RKO (cell line): ENCODE measurements around the gene ORC2.
A peak's percentile ranks its signal among the peaks of the same experiment; 100 is the strongest.
"Not testable (repeated sequence)": the region's sequence is repeated elsewhere in the genome, so short reads cannot be mapped to it uniquely, and the experiment has no call there.

Experiments
- DNase-seq: peaks from one replicate; pipeline ENCODE4 v3.0.0-alpha.2; 2016; ENCODE audit warnings: low spot score

ORC2 gene

DNA sequence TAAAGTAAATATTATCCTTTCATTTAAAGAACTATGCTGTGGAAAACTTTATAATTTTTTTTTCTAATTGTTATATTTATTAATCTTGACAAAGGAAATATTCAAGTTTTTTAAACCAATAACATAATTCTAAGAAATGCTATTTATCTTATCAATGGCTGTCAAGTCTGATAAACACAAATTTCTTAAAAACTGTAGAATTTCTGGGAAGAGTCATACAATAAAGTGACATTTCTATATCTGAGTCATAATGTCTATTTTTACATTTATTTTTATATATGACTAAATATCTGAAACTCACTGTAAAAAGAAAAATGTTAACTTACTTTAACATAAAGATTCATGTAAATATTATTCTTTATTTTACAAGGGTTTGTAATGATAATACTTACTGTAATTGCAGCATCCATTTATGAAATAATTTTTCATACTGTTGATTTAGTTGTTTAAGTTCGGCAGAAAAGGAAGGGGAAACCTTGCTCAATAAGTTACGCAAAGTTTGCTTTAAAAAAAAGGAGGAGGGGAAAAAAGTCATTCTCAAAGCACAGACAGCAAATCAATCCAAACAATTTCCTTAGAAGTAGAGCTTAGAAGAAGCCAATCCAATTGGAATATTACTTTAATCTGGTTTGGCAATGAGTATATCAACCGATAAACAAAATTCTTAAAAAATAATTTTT lies 32.4 kb downstream of the ORC2 start:
- no peak for DNase-seq

DNA sequence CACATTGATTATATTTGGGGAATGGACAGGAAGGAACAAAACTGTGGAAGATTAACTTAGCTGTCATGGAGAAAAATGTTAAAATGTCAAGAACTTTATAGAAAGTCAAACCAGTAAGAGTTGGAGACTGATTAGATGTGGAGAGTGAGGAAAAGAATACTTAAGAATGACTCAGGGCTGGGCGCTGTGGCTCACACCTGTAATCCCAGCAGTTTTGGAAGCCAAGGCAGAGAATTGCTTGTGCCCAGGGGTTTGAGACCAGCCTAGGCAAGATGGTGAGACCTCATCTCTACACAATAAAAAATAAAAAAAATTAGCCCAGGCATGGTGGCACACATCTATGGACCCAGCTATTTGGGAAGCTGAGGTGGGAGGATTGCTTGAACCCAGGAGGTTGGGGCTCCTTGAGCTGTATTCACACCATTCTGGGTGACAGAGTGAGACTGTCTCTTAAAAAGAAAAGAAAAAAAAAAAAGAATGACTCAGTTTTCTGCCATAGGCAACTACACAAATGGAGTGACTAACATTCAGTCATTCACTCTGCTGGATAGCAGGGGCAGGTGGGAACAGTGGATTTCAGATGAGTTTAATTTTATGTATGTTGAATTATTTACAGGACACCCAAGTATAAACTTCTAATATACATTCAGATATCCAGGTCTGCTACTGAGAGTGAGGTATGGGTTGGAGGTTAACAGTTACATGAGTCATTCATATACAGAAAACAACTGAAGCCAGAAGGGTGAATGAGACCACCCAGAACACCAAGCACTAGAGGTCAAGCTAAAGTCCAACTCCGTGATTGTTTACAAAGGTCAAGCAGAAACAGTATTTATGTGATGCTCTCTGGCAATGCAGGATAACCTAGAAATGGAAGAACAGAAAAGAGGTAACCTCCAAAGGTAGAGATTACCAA lies 33.9 kb downstream of the ORC2 start:
- peak; percentile 66 for DNase-seq

DNA sequence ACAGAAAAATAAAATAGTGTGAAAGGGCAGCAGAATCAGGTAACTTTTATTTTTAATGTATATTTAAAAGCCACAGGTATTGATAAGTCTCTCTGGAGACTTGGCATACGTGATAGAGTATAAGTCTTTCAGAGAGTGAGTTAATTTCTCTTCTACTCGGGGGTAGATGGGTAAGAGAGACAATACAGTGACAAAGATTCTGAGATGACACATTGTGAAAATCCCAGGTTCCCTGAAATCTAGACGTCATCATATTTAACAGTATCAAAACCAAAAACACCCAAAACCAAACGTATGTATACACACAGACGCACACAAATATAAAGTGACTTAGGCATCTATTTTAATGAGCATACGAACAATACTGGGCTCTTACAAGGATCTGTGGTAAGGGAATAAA lies 41.0 kb downstream of the ORC2 start:
- no peak for DNase-seq

DNA sequence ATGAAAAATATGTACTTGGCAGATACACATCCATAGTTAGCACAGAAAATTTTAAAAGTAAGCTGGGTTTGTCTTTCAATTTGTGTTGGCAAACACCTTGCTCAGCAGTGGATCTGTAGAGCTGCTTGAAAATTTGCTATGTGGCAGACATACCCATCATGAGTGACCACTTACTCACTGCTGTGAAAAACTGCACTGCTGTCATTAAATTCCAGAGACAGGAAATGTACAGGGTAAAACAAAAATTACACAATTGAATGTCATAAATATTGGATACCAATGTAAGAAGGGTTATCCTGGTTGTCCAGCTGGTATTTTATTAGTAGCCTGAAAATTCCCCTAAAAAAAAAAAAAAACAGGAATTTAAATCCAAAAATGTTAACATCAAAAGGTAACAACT lies 49.8 kb downstream of the ORC2 start:
- DNase-seq: peak; percentile 64

DNA sequence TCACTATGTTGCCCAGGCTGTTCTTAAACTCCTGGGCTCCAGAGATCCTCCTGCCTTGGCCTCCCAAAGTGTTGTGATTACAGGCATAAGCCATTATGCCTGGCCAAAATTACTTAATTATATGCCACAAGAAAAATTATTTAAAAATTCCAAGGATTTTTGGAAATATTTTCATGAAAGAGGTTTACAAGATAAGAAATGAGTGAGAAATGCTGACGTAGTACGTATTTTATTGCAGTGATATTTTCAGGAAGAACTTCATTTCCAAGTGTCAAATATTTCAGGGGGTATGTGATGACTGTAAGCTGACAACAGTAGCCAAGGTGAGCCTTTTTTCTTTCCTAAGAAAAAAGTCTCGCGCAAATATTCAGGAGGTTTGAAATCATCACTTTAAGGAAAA lies 53.5 kb downstream of the ORC2 start:
- no peak for DNase-seq

DNA sequence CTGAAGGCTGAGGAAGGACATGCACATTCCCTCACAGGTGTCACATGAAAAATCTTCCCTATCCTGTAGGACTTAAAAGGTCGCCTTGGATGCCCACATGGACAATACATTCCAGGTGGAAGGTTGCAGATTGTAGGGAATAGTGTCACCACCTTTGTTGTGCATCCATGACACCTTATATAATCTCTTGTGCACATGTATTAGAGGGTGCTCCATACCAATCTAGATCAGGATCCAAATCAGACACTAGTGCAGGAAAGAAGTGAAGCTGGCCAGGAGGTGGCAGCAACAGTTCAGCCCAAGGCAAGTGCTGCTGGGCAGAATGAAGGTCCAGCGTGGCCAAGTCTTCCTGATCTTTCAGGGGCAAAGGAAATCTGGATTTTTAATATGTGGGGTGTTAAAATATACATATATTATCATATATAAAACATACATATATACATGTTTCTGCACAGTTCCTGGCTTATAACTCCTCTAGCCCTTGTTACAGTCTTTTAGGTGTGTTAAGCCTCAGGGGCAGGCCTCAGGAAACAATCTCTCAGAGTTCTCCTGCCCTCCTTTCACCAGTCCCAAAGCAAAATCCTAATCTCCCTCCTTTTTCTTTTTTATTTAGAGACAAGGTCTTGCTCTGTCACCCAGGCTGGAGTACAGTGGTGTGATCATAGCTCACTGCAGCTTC lies 57.7 kb downstream of the ORC2 start:
- DNase-seq: peak; percentile 83

DNA sequence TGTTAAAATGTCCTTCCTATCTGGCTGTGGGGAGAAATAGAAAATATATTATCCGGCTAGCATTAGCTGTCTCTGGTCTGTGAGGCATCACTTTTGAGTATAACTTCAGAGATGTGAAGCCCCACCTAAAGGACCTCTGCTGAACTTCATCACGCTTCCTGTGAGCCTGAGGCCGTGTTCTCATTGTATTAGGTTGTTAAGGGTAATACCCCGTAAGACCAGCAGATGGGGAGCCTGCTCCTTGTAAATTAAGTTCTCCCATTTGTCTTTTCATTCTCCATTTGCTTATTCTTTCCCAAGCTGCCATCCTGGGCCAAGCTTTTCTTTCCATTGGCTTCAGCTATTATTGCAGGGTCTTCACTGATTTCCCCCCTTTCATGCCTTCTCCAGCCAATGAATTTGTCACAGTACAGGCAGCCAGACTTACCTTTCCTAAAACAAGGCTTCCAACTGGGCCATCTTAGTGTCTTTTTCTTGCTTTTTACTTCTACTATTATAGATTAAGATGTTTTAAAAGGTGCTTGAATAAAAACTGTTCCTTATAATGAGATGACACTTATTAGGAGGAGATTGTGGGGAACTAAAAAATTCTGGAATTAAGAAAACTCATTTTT lies 61.9 kb downstream of the ORC2 start:
- peak; percentile 98 for DNase-seq

DNA sequence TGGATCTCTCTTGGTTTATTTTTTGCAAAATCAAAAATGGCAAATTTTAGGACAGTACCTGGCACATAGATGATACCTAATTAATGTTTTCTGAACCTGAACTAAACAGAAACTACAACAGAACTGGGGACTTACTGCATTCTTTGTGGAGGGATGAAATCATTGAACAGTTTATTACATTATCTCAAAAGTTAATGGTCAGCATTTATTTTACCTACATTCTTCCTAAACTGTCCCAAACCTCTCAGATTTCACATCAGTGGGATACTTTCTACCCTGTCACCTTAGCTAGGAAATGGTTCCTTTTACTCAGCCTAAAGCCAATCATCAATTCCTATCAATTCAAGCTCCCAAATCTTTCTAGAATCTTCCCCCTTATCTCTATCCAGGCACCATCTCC lies 64.0 kb downstream of the ORC2 start:
- DNase-seq: no peak

DNA sequence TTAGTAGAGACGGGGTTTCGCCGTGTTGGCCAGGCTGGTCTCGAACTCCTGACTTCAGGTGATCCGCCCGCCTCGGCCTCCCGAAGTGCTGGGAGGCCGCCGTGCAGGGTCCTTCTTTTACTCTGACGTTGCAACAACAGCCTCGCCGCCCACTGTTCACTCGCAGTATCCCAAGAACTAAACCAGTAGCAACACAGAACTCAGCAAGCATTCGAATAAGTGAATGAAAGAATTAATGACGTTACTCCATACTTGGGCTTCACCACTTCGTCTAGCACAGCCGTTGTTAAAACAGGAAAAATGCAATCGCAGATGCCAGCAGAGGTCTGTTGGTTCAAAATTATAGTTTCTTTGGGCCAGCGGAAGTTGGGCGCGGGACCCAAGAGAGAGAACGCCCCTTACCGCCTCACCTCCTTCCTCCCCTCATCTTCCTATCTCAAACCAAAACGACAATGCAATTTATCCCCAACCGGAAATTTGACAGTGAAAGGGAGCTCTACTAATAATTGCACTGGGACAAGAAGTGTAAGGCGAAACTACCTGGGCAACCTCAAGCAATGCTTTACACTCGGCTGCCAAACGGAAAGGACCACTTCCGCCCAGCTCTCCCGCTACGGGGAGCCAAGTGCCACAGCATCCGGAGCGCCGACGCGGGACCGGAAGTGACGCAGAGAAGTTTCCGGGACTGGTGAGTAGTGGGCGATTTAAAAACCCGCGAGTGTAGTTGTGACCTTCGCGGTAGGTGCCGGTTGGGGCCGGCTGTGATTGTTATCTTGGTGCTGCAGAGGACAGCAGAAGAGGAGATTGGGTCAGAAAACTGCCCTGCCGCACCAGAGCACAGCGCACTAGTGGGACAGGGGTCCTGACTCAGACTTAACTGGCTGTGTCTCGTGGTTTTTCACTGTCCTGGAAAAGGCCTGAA lies 74.5 kb downstream of the ORC2 start, which contains the start of the genes NIF3L1 and PPIL3:
TSS of gene NIF3L1 (plus strand) at position 668 of the 922 bp plus-strand sequence. CDS start 2,573 bp downstream, outside the sequence.
TSS of gene PPIL3 (minus strand) at position 374 of the 922 bp plus-strand sequence. CDS start 1,462 bp downstream, outside the sequence.
- DNase-seq: peak; percentile 98

DNA sequence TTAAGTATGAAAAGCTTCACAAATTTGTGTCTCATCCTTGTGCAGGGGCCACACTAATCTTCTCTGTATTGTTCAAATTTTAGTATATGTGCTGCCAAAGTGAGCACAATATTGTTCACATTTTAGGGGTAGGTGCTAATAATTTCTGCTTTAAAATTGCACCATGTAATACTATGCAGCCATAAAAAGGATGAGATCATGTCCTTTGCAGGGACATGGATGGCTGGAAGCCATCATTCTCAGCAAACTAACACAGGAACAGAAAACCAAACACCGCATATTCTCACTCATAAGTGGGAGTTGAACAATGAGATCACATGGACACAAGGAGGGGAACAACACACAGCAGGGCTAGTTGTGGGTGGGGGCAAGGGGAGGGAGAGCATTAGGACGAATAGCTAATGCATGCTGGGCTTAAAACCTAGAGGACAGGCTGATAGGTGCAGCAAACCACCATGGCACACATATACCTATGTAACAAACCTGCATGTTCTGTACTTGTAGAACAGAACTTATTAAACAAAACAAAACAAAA lies 81.7 kb downstream of the ORC2 start:
- not testable (repeated sequence) for DNase-seq

DNA sequence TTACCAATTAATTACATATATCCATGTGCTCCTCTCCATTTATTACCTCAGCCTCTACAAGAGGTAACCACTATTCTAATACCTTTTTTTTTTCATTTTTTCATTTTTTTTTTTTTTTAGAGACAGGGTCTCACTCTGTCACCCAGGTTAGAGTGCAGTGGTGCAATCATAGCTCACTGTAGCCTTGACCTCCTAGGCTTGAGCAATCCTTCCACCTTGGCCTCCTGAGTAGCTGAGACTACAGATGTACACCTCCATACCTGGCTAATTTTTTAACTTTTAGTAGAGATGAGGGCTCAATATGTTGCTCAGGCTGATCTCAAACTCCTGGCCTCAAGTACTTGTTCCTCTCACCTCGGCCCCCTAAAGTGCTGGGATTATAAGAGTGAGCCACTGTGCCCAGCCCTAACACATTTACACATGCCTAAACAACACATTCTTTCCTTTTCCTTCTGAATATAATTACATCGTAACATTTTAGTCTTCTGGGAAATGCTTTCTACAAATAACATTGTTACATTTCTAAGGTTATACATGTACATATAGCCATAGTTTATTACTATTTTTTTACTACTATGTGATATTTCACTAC lies 85.1 kb downstream of the ORC2 start:
- DNase-seq: no peak

DNA sequence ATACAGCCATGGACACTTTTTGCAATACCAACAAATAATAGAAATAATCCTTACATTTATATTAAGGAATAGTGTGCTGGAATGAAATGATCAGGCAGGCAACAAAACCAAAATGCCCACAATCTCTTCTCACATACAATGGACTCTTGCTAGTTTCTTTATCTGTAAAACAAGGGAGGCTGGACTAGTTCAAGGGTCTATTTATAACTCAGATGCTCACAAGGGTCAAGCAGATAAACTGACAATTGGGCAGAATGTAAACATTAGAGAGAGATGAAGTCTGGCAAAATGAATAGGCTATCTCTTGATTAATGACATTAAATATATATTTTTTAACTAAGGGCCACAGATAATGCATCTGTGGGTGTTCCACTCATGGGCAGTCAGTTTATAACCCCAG lies 86.0 kb downstream of the ORC2 start:
- DNase-seq: no peak

DNA sequence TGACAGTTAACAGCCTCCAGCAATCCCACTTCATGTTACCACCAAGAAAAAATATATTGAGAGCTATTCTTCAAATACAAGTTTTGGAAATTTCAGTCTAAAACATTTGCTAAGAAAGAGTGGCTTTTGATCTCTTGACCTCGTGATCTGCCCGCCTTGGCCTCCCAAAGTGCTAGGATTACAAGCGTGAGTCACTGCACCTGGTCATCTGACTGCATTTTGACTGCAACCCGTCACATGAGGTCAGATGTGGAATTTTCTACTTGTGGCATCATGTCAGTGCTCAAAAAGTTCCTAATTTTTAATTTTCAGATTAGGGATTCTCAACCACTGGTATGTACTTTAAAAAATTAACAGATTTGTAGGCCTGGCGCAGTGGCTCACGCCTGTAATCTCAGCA lies 89.9 kb downstream of the ORC2 start:
- DNase-seq: no peak

DNA sequence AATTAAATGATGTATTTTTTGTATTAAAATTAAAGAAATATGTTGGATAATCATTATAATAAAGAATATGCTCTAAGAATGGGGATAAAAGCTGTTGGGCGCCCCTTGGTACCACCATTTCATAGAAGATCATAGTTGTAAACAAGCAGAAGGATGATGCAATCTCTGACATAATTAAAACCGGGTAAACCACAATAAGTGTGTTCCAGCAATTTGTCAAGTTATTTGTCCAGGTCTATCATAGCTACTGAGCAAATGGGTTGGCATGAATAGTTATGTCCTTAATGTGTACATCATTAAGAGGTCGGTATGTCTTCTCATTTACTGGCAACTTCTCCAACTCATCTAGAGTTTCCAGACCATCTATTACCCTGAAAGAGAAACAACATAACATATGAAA lies 92.3 kb downstream of the ORC2 start:
- no peak for DNase-seq

DNA sequence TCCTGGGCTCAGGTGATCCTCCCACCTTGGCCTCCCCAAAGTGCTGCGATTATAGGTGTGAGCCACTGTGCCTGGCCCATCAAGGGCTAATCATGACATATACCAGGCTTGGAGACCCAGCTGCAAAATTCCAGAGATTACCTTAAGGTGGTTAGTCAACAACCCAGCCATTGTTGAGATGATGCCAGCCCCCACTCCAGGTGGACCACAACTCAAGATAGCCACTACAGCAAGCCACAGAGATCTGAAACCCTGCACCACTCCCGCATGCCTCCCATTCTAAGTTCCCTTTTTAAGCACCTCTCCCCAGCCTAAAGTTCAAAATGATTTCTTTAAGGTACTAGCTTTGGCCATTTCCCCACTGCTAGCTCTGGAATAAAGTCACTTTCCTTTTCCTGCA lies 94.4 kb downstream of the ORC2 start:
- DNase-seq: no peak

DNA sequence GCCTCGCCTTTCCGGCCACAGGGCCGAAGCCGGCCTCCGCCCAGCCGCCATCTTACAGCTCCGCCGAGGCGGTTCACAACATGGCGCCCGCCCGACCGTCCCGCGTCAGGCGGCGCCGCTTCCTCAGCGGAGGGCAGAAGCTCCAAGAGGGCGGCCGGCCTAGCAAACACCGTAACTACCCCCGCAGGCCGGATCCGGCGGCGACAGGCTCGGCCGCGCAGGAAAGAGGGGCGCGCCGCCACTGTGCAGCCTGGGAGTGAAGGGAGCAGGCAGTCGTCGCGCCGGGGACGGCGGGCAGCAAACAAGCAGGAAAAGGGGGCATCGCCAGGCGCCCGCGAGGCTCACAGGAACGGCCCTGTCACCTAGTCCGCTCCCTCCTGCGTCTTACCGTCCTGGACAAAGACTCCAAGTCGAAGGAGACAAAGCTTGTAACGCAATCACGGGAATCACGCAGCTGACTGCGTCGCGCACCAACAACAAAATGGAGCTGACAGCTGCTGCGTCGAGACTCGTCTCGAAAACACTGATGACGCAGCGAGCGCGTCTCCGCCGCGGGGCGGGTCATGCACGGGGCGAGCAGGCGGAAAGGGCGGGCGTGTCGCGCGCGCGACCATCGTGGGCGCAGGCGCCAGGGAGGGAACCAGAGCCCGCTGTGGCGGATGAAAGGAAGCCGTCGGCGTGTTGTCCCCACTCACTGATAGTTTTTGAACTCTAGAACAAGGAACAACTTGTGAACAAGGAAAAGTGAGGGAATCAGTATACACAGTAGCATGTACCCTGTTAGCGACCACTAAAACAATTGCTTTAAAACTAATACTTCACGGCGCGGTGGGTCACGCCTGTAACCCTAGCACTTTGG lies 99.1 kb downstream of the ORC2 start, which contains the start of gene CLK1:
TSS of gene CLK1 (minus strand) at position 483 of the 859 bp plus-strand sequence. CDS start 2,796 bp downstream, outside the sequence.
- DNase-seq: peak; percentile 92

DNA sequence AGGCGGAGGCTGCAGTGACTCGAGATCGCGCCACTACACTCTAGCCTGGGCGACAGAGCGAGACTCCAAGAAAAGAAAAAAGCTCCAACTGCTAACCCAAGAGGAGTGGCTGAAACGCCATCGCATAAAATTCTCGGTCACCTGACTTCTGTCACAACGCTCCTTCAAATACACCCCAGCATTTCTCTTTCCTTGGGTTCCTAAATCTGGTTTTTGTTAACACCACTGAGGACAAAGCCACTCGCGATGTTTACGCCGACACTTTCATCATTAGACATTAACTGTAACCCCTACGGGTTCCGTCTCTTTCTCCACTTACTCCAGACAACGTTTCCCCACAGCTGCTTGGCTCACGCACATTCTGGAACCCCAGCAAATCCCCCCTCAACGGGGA lies 99.7 kb downstream of the ORC2 start:
- peak; percentile 35 for DNase-seq

DNA sequence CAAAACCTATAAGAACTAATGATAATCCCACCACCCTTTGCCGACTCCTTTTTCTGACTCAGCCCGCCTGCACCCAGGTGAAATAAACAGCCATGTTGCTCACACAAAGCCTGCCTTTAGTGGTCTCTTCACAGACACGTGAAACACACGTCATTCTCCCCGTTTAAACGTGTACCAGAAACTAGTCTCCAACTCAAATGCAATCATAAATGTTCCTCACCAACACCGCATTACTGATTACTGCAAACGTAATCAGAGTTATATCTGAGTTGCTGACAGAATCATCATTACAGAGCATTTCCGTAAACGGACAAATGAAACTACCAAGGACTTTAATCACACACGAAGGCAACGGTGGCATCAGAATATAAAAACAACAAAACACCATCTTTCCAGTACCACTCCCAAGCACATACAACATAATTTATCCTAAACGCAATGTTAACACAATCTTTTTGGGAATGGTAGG lies 100.9 kb downstream of the ORC2 start:
- peak; percentile 86 for DNase-seq

DNA sequence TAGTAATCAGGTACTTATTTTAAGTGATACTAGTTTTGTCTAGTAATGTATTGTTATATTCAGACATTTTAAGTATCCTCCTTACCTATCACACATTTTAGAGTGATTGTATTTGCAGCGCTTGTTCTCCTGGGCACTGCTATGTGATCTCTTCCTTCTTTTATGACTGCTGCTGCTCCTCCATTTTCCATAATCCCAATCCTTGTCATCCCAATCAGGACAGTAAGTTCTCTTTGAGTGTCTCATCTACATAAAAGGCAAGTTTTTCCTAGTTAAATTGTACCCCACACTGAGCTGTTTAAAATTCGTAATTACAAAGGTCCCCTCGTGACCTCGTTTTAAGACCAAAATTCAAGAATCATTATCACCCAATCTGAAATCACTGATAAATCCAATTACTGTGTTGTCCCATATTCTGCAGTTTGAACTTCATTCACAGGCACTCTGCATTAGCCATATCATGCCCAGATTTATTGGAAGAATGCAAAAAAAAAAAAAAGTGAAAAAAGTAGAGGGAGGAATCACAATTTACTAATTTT lies 101.8 kb downstream of the ORC2 start:
- DNase-seq: peak; percentile 29
